ENCODE data around the gene STIM1.
A peak's percentile ranks its signal among the peaks of the same experiment; 100 is the strongest.
"Not testable (repeated sequence)": the region's sequence is repeated elsewhere in the genome, so short reads cannot be mapped to it uniquely, and the experiment has no call there.

Gene STIM1

GRCh38 chr11:4084406-4085125 is 229.1 kb downstream of the STIM1 start:
- DNase-seq, result no peak

GRCh38 chr11:4085575-4085974 is 230.1 kb downstream of the STIM1 start:
- no peak for DNase-seq

GRCh38 chr11:4086575-4087353 is 231.3 kb downstream of the STIM1 start:
- no peak for DNase-seq

- DNase-seq, result no peak
Measured at GRCh38 chr11:4087551-4087950, 232.1 kb downstream of the STIM1 start.

GRCh38 chr11:4090258-4090657 is 234.8 kb downstream of the STIM1 start:
- no peak for DNase-seq

- DNase-seq, result no peak
Measured at GRCh38 chr11:4092026-4092425, 236.6 kb downstream of the STIM1 start.

GRCh38 chr11:4093519-4094347 is 238.3 kb downstream of the STIM1 start:
- no peak for DNase-seq

GRCh38 chr11:4094348-4095291 is 239.2 kb downstream of the STIM1 start, which contains the start of gene RRM1:
RRM1 (plus strand) TSS chr11:4094799; CDS start chr11:4095013, 214 bp downstream.
- DNase-seq, result peak; percentile 91

- DNase-seq, result no peak
Measured at GRCh38 chr11:4095509-4096230, 240.2 kb downstream of the STIM1 start.

GRCh38 chr11:4098026-4098621 is 242.7 kb downstream of the STIM1 start:
- no peak for DNase-seq

GRCh38 chr11:4102711-4103110 is 247.2 kb downstream of the STIM1 start:
- no peak for DNase-seq

- DNase-seq, result no peak
Measured at GRCh38 chr11:4103269-4103668, 247.8 kb downstream of the STIM1 start.

- no peak for DNase-seq
Measured at GRCh38 chr11:4105916-4106315, 250.5 kb downstream of the STIM1 start.

- DNase-seq, result no peak
Measured at GRCh38 chr11:4111834-4112233, 256.4 kb downstream of the STIM1 start.

GRCh38 chr11:4115128-4115527 is 259.7 kb downstream of the STIM1 start:
- no peak for DNase-seq

- no peak for DNase-seq
Measured at GRCh38 chr11:4118107-4118506, 262.6 kb downstream of the STIM1 start.

GRCh38 chr11:4123218-4123617 is 267.8 kb downstream of the STIM1 start:
- DNase-seq, result no peak

- DNase-seq, result no peak
Measured at GRCh38 chr11:4125141-4125540, 269.7 kb downstream of the STIM1 start.

- DNase-seq, result no peak
Measured at GRCh38 chr11:4127357-4127756, 271.9 kb downstream of the STIM1 start.

GRCh38 chr11:4130219-4130618 is 274.8 kb downstream of the STIM1 start:
- not testable (repeated sequence) for DNase-seq

- no peak for DNase-seq
Measured at GRCh38 chr11:4134806-4135205, 279.3 kb downstream of the STIM1 start.
